ENCODE results near the gene FAM13B. TPM values are rescaled to one million over a fixed set of nuclear protein-coding genes. Genes with fewer than 3 reads are reported as not detected.
A peak's percentile ranks its signal among the peaks of the same experiment; 100 is the strongest.

The FAM13B gene
- total and polyA plus RNA-seq, 9 of the 15 experiments (the other 6 are each of a cell fraction or from before 2014, with no cell fraction given): 2.3 to 21.6 (median 14.1) TPM

- no peak for TF ChIP-seq BDP1 (IDR thresholded peaks at IDR 0.05; ENCODE audit: insufficient read depth, insufficient read length)
- peak; percentile 33; the same call in 1 of the 2 replicates for TF ChIP-seq BHLHE40 (IDR thresholded peaks at IDR 0.05; ENCODE audit: low read length)
- no peak for TF ChIP-seq ZNF277 (CRISPR knock-in tag; IDR thresholded peaks at IDR 0.05; ENCODE audit: borderline replicate concordance)
- no peak for TF ChIP-seq YY1 (IDR thresholded peaks at IDR 0.05; ENCODE audit: borderline replicate concordance in 1 of 3, control insufficient read depth in 1 of 3, extremely low read depth in 1 of 3, insufficient read depth in 3 of 3, insufficient read length in 1 of 3, insufficient replicate concordance in 2 of 3, low read depth in 1 of 3, low read length in 2 of 3)
- no peak for TF ChIP-seq HOMEZ (CRISPR knock-in tag; IDR thresholded peaks at IDR 0.05)
- no peak for TF ChIP-seq KLF6 (CRISPR knock-in tag; IDR thresholded peaks at IDR 0.05; ENCODE audit: borderline replicate concordance)
- TF ChIP-seq C11orf30 (IDR thresholded peaks at IDR 0.05; ENCODE audit: low read depth): peak; percentile 86
- TF ChIP-seq CCNT2 (IDR thresholded peaks at IDR 0.05; ENCODE audit: borderline replicate concordance, extremely low read depth, insufficient read length, low read depth, low read length): no peak
- TF ChIP-seq WHSC1 (IDR thresholded peaks at IDR 0.05; ENCODE audit: low read length): no peak
- TF ChIP-seq ARID4B (CRISPR knock-in tag; IDR thresholded peaks at IDR 0.05): no peak
- TF ChIP-seq ZNF134 (CRISPR knock-in tag; conservative IDR thresholded peaks at IDR 0.05): no peak
- TF ChIP-seq POLR2H (tag; IDR thresholded peaks at IDR 0.05; ENCODE audit: low read depth): no peak
- peak; percentile 30; the same call in 1 of the 2 replicates for TF ChIP-seq MTA3 (IDR thresholded peaks at IDR 0.05; ENCODE audit: borderline replicate concordance)
- TF ChIP-seq, protein P1, sequence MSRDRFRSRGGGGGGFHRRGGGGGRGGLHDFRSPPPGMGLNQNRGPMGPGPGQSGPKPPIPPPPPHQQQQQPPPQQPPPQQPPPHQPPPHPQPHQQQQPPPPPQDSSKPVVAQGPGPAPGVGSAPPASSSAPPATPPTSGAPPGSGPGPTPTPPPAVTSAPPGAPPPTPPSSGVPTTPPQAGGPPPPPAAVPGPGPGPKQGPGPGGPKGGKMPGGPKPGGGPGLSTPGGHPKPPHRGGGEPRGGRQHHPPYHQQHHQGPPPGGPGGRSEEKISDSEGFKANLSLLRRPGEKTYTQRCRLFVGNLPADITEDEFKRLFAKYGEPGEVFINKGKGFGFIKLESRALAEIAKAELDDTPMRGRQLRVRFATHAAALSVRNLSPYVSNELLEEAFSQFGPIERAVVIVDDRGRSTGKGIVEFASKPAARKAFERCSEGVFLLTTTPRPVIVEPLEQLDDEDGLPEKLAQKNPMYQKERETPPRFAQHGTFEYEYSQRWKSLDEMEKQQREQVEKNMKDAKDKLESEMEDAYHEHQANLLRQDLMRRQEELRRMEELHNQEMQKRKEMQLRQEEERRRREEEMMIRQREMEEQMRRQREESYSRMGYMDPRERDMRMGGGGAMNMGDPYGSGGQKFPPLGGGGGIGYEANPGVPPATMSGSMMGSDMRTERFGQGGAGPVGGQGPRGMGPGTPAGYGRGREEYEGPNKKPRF (IDR thresholded peaks at IDR 0.05; ENCODE audit: low read depth, low read length): no peak
- 0 out of 2 replicates have a peak, but pooled peaks have one; percentile 46 for TF ChIP-seq ATF7 (IDR thresholded peaks at IDR 0.05)
- 0 out of 2 replicates have a peak, but pooled peaks have one; percentile 24 for TF ChIP-seq NFIC (IDR thresholded peaks at IDR 0.05)
These were observed 32.7 kb downstream of the FAM13B start (continued) for GRCh38 chr5:138000102-138000723.
